Activated T-helper 17 cell treated with anti-CD3 and anti-CD28 coated beads, Interleukin-2, amount 50 U/mL, for 72 hours (primary cell): ENCODE data around the gene OCA2. TPM values are rescaled to one million over a fixed set of nuclear protein-coding genes. Genes with fewer than 3 reads are reported as not detected.

Experiments
- ATAC-seq: fragments of 150-1000 bp; cut with Tn5 transposase; replicated peaks from 2 replicates; pipeline ENCODE4 v1.10.0; 2021; ENCODE audit warnings: mild to moderate bottlenecking, moderate library complexity
- H3K27ac Mint-ChIP-seq: one replicate; pipeline ENCODE4 v1.8.0; 2022; ENCODE audit warnings: mixed read lengths
- H3K27me3 Mint-ChIP-seq: one replicate; pipeline ENCODE4 v1.8.0; 2022; ENCODE audit warnings: mixed read lengths
- H3K36me3 Mint-ChIP-seq: one replicate; pipeline ENCODE4 v1.8.0; 2022; ENCODE audit warnings: low read depth, mild to moderate bottlenecking, mixed read lengths
- H3K4me1 Mint-ChIP-seq: one replicate; pipeline ENCODE4 v1.8.0; 2022; ENCODE audit warnings: mixed read lengths
- H3K4me3 Mint-ChIP-seq: one replicate; pipeline ENCODE4 v1.8.0; 2022; ENCODE audit warnings: mild to moderate bottlenecking, mixed read lengths
- H3K9me3 Mint-ChIP-seq: one replicate; pipeline ENCODE4 v1.8.0; 2022; ENCODE audit warnings: mixed read lengths
- total RNA-seq, 2 donors: library from RNA; stranded (reverse); gene quantifications; one replicate each; pipeline ENCODE4 v1.2.3, GENCODE V29; 2022

The OCA2 gene
- total RNA-seq, 2 donors from 2014 or later = not detected

DNA sequence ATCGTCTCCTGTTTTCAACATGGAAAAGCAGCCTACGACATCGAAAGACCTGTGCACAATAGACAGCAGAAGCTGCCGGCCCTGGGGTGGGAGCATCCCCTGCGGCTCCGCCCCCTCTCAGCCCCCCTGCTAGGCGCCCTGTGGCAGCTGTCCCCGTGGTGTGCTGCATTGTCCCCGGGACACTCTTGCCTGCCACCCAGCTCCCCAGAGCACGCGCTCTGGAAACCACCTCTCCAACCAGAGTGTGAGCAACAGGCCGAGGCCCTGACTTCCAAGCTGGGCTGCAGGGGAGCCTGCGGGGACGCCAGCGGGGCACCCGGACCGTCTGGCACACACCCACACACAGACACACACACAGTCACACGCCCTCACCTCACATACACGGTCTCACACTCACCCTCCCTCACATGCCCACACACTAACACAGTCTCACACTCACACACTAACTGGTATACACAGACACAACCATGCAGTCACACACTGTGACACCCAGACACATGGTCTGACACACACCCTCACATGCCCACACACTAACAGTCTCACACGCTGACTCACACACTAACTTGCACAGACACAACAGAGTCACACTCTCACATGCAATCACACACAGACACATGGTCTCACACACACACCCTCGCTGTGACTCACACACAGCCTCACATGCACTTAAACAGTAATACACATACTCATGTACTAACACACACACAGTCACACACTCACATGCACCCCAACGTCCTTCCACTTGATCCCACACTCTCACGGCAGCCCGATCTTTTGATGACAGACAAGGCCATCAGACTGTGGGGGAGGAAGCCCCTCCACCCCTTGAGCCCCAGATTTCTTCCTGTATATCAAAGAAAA lies 94.7 kb downstream of the OCA2 start:
- H3K4me1 Mint-ChIP-seq = no peaks in the 10 kb centered on the region
- H3K27ac Mint-ChIP-seq = no peak overlapping the region
- H3K27me3 Mint-ChIP-seq = peaks cover 5% of the 10 kb centered on the region
- H3K9me3 Mint-ChIP-seq = no peaks in the 10 kb centered on the region
- no peaks in the 10 kb centered on the region for H3K36me3 Mint-ChIP-seq
- peak; percentile 7 for ATAC-seq
- no peak overlapping the region for H3K4me3 Mint-ChIP-seq

- H3K4me3 Mint-ChIP-seq = no peak overlapping the region
- H3K27ac Mint-ChIP-seq = no peak overlapping the region
- H3K9me3 Mint-ChIP-seq = no peaks in the 10 kb centered on the region
- no peaks in the 10 kb centered on the region for H3K4me1 Mint-ChIP-seq
- H3K36me3 Mint-ChIP-seq = no peaks in the 10 kb centered on the region
- peaks cover 5% of the 10 kb centered on the region for H3K27me3 Mint-ChIP-seq
- ATAC-seq = no peak
These were observed 95.6 kb downstream of the OCA2 start for GRCh38 chr15:28003302-28004037.

DNA sequence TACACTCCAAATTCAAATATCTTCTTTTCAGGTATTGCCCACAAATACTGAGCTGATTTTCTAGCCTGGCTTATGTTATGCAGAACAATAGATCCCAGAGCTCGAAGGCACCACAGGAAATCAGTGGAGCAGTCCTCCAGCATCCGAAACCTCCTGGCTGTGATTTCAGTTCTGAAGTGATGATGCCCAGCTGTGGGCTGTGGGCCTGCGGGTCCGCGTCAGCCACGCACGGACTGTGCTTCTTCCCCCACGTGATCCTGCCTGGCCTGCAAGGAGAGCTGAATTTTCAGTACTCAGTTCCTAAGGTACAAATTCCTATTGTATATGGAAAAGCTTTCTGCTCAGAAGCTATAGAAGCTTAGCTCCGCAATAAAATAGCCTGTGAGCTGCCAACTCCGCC lies 96.2 kb downstream of the OCA2 start:
- Mint-ChIP-seq H3K4me3 (no peak overlapping the region), H3K27ac (no peak overlapping the region), H3K4me1 (no peaks in the 10 kb centered on the region), H3K27me3 (peaks cover 5% of the 10 kb centered on the region), H3K36me3 (no peaks in the 10 kb centered on the region), H3K9me3 (no peaks in the 10 kb centered on the region)
- no peak for ATAC-seq

DNA sequence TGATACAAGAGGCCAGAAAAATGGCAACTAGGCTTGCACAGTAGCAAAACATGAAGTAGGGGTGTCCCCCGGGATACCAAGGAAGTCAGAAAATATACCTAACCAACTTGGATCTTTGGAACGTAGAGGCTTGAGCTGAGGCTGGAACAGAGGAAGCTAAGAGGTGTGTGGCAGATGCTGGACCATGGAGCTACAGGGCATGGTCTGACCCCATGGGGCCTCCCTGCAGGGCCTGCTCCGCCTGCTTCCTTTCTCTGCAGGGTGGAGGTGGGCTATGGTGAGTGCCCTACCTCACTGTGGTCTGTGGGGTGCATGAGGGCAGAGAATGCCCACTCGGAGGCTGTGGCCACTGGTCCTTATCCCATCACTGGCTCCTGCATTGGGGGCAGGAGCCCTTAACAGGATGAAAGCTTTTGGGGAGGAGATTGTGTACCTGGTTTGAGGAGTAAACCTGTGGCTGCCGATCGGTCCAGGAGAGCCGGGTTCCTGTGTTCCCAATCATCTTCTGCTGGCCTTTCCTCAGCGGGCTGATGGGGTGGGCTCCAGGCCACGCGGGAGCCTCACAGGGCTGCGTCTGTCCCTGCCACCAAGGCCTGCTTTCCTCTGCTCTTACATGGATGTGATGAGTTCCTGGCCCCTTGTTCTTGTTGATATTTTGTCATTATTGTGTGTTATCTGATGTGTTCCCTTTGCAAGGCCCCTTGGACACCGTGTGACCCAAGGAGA lies 96.8 kb downstream of the OCA2 start:
- no peak overlapping the region for H3K27ac Mint-ChIP-seq
- no peak overlapping the region for H3K4me3 Mint-ChIP-seq
- no peaks in the 10 kb centered on the region for H3K9me3 Mint-ChIP-seq
- no peaks in the 10 kb centered on the region for H3K36me3 Mint-ChIP-seq
- no peak for ATAC-seq
- no peaks in the 10 kb centered on the region for H3K4me1 Mint-ChIP-seq
- H3K27me3 Mint-ChIP-seq = peaks cover 5% of the 10 kb centered on the region

GRCh38 chr15:28001641-28002040 lies 97.5 kb downstream of the OCA2 start:
- H3K36me3 Mint-ChIP-seq = no peaks in the 10 kb centered on the region
- no peak overlapping the region for H3K4me3 Mint-ChIP-seq
- H3K9me3 Mint-ChIP-seq = peaks cover 4% of the 10 kb centered on the region
- H3K27me3 Mint-ChIP-seq = peaks cover 8% of the 10 kb centered on the region
- ATAC-seq = no peak
- no peak overlapping the region for H3K27ac Mint-ChIP-seq
- H3K4me1 Mint-ChIP-seq = no peaks in the 10 kb centered on the region

- no peak for ATAC-seq
- peaks cover 9% of the 10 kb centered on the region for H3K9me3 Mint-ChIP-seq
- no peaks in the 10 kb centered on the region for H3K36me3 Mint-ChIP-seq
- H3K4me3 Mint-ChIP-seq = no peak overlapping the region
- H3K27me3 Mint-ChIP-seq = peaks cover 6% of the 10 kb centered on the region
- no peaks in the 10 kb centered on the region for H3K4me1 Mint-ChIP-seq
- H3K27ac Mint-ChIP-seq = no peak overlapping the region
These were observed 104.9 kb downstream of the OCA2 start for GRCh38 chr15:27993996-27994780.

- no peak overlapping the region for H3K4me3 Mint-ChIP-seq
- H3K4me1 Mint-ChIP-seq = no peaks in the 10 kb centered on the region
- H3K36me3 Mint-ChIP-seq = no peaks in the 10 kb centered on the region
- no peak for ATAC-seq
- no peak overlapping the region for H3K27ac Mint-ChIP-seq
- peaks cover 6% of the 10 kb centered on the region for H3K27me3 Mint-ChIP-seq
- peaks cover 9% of the 10 kb centered on the region for H3K9me3 Mint-ChIP-seq
These were observed 105.6 kb downstream of the OCA2 start for GRCh38 chr15:27993544-27993943.

DNA sequence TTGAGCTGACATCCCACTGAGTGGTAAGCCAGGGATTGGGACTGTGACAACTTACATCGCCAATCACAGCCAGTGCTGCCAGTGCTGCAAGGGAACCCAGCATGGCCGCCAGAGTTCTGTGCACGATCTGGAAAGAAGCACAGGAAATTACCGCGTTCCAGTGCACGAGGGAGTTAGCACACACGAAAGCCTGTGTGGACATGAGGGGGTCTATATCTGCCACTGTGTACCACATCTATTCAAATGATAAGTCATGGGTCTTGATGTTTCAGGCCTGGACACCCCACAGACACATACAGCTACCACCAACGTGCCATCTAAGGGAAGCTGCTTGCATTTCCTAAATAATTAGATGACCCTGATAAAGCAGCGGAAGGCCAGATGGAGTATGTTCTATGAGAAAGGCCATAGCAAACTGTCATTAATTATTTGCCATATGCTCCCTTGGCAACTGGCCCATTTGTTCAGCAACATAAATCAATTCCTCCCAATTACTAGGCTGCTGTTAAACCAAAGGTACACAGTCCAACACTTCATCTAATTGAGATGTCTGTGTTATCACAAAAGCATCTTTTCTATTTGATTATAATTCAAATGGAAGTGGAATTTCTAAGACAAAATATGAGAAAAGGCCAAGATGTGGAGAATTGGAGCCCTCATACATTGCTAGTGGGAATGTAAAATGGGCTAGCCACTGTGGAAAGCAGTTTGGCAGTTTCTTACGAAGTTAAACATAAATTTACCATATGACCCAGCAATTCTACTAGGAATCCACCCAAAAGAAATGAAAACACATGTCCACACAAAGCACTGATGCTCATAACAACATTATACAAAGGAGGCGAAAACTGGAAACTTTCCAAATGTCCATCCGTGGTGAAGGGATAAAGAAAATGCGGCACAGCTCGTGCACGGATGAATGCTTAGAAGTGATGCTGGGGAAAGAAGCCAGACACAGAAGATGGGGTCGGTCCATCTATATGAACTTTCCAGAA lies 108.3 kb downstream of the OCA2 start:
- Mint-ChIP-seq H3K4me3 (no peak overlapping the region), H3K4me1 (no peaks in the 10 kb centered on the region), H3K36me3 (no peaks in the 10 kb centered on the region), H3K9me3 (peaks cover 5% of the 10 kb centered on the region), H3K27ac (no peak overlapping the region), H3K27me3 (peaks cover 10% of the 10 kb centered on the region)
- ATAC-seq = no peak

GRCh38 chr15:27989838-27990237 lies 109.3 kb downstream of the OCA2 start:
- no peak overlapping the region for H3K4me3 Mint-ChIP-seq
- no peaks in the 10 kb centered on the region for H3K36me3 Mint-ChIP-seq
- no peak for ATAC-seq
- peaks cover 8% of the 10 kb centered on the region for H3K27me3 Mint-ChIP-seq
- H3K27ac Mint-ChIP-seq = no peak overlapping the region
- H3K4me1 Mint-ChIP-seq = no peaks in the 10 kb centered on the region
- peaks cover 5% of the 10 kb centered on the region for H3K9me3 Mint-ChIP-seq

- no peak for ATAC-seq
- Mint-ChIP-seq H3K9me3 (peaks cover 2% of the 10 kb centered on the region), H3K4me3 (no peak overlapping the region), H3K27me3 (peaks cover 7% of the 10 kb centered on the region), H3K27ac (no peak overlapping the region), H3K4me1 (no peaks in the 10 kb centered on the region), H3K36me3 (no peaks in the 10 kb centered on the region)
These were observed 109.7 kb downstream of the OCA2 start for GRCh38 chr15:27989427-27989826.

DNA sequence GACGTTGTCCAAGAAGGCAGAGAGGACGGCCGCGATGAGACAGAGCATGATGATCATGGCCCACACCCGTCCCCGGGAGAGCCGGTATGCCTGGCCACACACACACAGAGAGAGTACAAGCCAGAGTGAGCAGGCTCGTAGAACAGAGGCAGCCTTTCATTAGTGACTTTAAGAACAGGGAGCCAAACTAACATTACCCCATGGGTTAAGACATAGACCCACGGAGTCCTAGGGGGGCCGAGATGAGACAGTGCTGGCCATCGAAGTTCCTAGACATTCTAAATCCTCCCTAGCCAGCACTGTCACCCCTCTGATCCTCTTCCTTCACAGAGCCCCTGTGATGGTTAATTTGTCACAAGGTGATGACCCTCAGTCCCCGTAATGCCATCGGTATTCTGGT lies 114.0 kb downstream of the OCA2 start:
- Mint-ChIP-seq H3K27ac (no peak overlapping the region), H3K9me3 (no peaks in the 10 kb centered on the region), H3K4me1 (no peaks in the 10 kb centered on the region), H3K36me3 (no peaks in the 10 kb centered on the region), H3K4me3 (no peak overlapping the region), H3K27me3 (peaks cover 7% of the 10 kb centered on the region)
- ATAC-seq = no peak

DNA sequence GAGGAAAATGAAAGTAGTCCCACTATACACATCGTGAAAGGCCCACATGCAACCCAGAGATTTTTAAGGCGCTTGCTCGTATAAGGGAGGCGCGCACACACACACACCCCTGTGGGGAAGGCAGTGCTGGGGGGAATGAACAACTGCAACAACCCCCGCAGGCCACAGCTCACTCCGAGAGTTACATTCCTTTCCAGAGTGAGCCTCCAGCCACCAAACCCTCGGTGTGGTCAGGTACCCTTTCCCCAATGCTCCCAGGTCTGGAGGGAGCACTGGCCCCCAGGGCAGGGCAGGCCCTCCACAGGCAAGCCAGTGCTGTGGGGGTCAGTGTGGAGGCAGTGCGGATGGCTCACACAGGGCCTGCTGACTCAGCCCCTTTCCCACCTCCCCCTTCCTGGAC lies 115.6 kb downstream of the OCA2 start:
- Mint-ChIP-seq H3K9me3 (no peaks in the 10 kb centered on the region), H3K27ac (no peak overlapping the region), H3K36me3 (no peaks in the 10 kb centered on the region), H3K4me1 (no peaks in the 10 kb centered on the region), H3K4me3 (no peak overlapping the region), H3K27me3 (peaks cover 7% of the 10 kb centered on the region)
- ATAC-seq = no peak

DNA sequence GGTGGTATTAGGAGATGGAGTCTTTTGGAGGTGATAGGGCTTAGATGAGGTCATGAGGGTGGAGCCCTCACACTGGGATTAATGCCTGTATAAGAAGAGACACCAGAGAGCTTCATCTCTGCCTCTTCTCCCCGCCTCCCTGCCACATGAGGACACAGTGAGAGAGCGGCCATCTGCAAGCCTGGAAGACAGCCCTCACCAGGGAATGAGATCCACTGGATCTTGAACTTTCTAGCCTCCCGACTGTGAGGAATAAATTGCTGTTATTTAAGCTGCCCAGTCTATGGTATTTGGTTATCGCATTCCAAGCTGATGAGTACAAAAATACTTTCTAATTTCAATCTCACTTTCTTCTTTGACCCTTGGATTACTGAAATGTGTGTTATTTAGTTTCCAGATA lies 121.4 kb downstream of the OCA2 start:
- no peak for ATAC-seq
- Mint-ChIP-seq H3K4me3 (no peak overlapping the region), H3K36me3 (no peaks in the 10 kb centered on the region), H3K27ac (no peak overlapping the region), H3K9me3 (no peaks in the 10 kb centered on the region), H3K27me3 (no peaks in the 10 kb centered on the region), H3K4me1 (no peaks in the 10 kb centered on the region)
